ENCODE data around the gene ESRRB.
A peak's percentile ranks its signal among the peaks of the same experiment; 100 is the strongest.

ESRRB gene

DNA sequence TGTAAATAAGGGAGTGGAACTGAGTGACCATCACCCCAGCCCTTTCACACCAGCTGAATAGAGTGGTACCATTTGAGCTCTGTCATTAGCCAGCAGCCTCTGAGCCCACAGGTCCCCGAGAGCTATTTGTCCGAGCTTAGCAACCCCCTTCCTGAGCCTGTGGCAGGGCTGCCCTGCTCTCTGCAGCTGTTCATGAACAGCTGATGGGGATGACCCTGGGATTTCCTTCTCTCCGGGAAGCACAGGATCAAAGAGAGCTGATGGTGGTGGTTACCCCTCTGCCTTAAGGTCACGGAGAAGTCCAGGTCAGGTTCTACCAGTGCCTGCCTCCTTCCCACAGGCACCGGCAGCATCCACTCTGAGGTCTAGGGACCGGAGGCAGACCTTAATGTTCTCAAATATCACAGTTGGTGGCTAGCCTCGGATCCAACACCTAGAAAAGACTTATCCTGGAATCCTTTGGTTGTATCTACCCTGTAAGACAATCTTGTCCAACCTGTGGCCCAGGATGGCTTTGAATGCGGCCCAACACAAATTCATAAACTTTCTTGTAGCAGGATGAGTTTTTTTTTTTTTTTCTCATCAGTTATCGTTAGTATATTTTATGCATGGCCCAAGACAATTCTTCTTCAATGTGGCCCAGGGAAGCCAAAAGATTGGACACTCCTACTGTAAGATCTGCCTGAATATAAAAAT lies 81.1 kb downstream of the ESRRB start:
- no peak for DNase-seq

DNA sequence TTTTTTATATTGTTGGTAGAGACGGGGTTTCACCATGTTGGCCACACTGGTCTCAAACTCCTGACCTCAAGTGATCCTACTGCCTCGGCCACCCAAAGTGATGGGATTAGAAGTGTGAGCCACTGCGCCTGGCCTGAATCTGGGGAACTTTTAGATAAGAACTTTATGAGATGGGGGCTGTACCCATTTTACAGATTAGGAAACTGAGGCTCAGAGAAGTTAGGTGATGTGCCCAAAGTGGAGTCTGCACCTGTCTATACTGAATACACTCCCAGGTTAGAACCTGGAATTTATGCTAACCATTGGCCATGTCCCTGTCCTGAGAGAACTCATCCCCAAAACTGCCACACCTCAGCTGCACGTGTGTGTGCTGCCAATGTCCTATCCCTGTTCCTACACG lies 81.9 kb downstream of the ESRRB start:
- DNase-seq: no peak

DNA sequence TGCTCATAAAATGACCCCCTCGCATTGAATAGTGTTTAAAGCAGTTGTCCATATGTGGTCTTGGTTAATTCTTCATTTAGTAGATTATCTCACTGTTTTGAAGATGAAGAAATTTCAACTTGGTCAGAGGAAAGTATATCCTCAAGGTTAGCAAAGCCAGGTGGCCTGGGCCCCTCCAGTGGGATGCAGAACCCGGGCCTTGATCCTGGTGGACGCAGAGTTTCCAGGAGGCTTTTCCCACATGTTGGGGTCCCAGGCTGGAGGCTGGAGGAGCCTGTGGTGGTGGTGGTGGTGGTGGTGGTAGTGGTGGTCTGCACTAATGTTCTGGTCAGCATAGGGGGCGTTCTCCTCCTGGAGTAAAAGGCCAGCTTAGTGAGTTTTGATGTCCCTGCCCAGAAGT lies 85.9 kb downstream of the ESRRB start:
- DNase-seq: no peak

DNA sequence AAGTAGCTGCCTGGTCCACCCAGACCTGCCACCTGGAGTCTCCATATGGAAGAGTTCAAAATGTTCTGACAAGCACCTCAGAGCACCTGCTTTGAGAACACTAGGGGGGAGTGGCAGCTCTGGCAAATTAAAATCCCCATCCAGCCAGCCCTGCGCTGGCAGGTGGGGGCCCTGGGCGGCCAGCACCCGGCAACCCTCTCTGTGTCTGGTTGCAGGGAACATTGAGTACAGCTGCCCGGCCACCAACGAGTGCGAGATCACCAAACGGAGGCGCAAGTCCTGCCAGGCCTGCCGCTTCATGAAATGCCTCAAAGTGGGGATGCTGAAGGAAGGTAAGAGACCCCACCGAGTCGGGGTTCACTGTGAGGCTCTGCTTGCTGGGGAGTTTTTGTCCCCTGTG lies 86.4 kb downstream of the ESRRB start:
- no peak for DNase-seq

DNA sequence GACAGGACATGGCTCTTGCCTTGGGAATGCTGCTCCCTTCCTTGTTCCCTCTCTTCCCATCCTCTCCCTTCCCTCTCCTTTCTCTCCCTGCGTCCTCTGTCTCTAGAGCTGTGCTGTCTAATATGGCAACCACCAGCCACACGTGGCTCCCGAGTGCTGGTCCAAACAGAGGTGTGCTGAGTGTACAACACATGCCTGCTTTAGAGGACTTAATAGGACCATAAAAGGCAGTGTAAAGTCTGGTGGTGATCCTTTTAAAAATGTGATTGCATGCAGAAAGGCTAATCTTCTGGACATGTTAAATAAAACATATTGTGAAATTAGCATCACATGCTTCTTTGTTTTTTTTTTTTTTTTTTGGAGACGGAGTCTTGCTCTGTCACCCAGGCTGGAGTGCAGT lies 87.2 kb downstream of the ESRRB start:
- DNase-seq: no peak

DNA sequence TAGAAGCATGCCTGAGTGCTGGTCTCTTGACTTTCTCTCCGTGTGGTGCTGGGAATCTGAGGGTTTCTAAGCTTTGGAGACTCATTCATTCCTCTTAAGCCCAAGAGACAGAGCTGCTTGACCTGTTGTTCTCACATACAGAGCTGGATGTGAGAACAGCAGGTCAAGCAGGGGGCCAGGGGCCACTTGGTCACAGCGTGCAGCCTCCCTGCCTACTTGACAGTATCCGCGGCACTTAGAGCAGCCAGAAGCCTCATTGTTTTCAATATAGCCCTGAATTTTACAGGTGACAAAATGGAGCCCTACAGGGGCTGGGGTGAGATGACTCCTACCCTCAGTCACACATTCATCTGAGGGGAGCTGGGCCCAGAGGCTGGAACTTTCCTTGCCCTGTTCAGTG lies 88.9 kb downstream of the ESRRB start:
- DNase-seq: no peak

DNA sequence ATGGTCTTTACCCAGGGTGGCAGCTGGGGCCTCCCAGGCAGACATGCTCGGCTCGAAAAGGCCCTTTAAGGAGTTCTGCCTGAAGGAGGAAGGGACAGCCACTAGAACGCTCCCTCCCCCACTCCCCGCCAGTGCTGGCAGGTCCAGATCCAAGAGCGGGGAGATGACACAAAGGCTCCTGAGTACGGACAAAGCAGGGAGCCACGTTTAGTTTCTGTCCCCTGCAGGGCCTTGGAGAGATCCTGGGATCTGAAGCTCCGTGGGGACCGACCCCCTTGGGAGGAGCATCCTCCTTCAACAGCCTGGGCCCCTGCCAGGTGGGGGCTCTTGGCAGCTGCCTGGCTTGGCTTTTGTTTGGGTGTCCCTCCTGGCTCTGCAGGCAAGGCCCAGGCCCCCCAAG lies 89.7 kb downstream of the ESRRB start:
- DNase-seq: no peak

DNA sequence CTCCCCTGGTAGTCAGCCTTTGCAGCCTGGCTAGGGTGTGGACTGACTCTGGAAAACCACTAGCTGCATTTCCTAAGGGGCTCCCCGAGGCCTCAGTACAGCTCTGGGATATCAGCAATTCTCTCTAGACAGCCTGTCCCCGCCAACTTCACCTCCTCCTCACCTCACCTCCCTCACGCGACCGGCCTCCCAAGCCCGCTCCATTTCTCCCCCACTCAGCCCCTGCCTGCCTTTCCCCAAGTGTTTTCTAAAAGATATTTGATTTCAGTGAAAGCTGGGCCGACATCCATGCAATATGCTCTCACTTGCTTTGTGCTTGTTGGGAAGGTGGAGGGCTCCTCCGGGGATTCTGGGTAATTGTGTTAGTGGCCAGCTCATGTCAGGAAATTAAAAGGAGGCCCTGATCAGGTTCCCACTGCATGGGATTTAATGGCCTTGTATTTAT lies 91.8 kb downstream of the ESRRB start:
- DNase-seq: no peak

DNA sequence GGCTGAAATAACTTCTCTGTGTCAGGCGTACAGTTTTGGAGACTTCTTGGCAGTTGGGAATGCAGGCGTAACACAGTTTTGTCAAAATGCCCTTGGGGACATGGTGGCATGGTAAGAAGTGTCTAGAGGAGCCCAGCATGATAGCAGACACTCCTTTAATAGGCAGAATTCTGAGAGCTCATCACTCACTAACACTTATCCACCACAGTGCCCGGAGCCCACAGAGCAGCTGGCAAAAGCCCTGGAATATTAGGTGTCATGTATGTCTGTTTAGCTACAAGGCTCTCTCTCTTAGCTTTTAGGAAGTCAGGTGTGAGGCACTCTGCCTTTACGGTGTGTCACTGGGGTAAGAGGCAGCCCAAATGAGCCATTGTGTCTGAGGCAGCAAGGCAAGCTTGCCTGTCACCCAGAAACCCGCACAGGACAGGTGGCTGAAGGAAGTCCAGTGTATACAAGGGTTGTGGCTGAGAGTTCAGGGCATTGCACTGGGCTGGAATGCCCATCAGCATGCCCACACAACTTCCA lies 96.3 kb downstream of the ESRRB start:
- DNase-seq: no peak

DNA sequence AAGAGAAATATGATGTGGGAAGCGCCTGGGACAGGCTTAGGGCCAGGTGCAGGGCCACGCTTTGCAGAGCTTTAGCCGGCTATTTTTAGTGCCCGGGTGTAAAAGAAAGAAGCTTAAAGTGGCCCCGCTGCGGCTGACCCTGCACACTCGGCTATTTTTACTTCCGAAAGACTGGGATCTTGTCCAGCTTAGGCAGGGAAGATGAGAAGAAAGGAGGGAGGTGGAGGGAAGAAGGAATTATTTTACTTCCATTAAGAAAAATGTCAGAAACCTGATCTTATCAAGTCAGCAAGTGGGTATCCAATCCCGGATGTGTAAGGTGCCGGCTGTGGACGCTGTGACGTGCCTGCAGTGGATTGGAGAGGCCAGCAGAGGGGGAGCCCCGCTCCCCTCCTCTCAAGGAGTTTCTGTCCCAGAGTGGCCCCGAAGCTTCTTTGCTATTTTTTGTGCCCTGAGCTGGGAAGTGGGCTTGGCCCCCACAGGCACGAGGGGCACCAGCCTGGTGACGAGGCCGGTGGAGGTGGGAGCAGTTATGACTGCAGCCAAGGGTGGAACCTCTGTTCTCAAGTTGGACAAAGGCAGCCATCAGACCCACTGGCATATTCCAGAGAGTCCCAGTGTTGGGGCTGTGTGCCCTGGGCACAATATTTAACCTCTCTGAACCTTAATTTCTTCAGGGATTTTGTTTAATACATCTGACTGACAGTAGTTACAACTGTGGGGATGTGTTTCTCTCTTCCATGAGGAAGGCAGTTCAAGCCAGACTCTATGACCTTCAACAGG lies 97.7 kb downstream of the ESRRB start:
- DNase-seq: peak; percentile 58

DNA sequence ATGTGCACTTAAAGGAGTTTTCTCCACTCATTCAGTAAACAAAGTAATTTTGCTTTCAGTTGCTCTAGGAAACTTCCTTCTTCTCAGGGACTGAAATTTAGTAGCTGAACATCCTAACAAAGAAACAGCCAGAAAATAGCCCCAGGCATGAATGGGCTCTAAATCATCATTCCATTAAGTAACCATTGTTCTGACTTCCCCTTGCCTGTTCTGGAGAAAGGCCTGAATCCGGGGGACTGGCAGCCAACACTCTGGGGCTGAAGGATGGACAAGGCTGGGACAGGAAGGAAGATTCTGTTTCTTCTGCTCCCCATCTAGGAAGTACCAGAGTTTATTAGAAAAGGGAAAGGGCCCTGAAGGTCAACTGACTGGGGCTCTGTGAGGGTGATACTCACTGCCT lies 104.5 kb downstream of the ESRRB start:
- no peak for DNase-seq

DNA sequence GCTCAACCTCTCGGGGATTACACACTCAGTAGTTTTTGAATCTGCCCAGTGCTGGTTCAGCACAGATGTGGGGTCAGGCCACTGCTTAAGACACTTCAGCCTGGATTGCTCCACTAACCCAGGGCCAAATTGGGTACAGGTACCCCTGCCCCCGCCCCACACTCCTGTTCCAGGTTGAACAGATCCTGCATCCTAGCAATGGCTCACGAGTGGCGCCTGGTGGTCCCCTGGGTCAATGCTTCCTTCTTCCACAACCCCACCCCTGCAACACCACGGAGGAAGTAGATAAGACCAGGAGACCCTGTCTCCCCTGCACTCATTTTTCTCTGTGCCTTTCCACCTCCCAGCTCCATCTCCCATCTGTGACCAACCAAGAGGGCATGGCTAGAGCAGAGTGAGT lies 108.4 kb downstream of the ESRRB start:
- no peak for DNase-seq

DNA sequence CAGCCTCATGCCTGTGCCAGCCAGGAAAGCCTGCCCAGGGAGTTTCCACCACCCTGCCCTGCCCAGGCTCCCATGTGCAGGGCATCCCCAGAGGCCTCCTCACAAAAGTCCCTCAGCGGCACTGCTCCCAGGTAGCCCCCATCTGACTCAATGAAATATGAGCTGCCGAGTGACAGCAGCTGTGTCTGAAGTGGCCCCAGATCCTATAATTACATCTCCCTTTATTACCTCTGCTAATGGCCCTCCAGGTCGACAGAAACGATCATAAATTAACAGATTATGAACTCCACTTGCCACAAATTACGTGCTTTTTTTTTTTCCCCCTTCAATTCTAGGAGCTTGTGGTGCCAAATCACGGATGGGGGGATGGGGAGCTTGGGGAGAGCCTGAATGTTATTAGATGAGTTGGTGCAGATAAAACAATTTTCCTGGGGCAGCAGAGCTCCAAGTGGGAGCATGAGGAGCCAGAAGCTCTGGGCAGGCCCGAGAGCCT lies 110.4 kb downstream of the ESRRB start:
- DNase-seq: peak; percentile 34

DNA sequence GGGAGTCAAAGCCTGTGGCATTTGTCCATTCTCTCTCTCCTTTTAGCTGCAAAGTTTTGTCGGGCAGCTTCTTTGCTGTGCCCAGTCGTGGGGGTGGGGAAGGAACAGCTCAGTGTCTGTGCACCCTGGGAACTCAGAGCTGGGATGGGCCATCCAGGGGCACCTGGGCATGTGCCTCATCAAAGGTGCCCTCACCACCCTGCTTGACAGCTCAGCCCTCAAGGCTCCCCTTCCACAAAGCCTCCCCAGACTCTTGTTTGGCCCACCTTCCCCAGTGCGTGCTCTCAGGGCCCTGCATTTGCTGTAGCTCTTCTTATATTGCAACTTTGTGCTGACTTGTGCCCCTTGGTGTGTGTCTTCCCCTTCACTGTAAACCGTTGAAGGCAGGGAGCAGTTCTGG lies 112.6 kb downstream of the ESRRB start:
- DNase-seq: no peak

DNA sequence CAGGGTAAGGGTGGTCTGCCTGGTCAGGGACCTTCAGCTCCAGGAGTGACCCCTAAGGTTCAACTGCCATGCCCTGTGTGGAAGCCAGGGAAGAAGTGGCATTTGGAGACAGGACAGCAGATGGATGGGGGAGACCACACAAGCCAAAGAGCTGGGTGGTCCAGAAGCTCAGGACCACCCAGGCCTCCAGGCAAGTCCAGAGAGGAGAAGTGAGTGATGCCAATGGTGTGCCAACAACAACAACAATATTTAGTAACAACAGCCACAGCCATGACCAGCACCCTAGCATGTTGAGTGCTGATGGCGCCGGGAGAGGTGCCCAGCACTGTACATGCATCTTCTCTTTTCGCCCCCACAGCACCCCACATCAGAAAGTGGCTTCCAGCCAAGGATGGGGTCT lies 113.7 kb downstream of the ESRRB start:
- no peak for DNase-seq

DNA sequence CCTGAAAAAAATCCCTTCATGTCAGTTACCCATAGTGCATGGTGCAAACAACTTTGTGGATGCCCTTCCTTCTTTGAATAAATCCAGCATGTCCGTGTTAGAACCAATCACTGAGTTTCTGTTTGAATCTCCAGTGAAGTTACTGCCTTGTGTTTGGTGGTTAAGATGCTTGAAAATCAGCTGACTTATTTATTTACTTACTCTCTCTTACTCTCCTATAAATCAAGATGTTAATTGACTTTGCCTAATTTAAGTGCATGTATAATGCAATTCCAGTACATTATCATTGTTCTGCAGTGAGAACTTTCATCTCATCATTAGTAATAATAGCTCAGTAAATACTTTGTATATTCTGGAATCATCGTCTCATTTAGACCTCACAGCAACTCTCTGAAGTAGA lies 114.2 kb downstream of the ESRRB start:
- DNase-seq: no peak

DNA sequence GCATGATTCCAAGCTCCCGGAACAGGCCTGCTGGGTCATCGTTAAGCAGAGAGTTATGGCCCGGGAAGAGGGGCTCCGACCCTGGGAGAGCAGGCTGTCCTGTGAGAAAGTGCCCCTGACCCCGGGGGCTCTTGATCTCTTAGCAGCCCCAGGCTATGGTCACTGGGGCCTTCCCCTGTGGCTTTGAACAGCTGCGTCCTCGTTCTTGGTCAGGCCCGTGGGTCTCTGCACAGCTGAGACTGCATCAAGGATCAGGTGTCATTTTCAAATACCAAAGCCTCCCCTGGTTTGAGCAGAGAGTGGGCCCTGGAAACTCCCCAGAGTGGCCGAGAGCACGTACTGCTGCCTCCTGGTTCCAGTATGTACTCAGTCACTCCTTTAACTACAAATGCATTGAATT lies 114.8 kb downstream of the ESRRB start:
- DNase-seq: no peak

DNA sequence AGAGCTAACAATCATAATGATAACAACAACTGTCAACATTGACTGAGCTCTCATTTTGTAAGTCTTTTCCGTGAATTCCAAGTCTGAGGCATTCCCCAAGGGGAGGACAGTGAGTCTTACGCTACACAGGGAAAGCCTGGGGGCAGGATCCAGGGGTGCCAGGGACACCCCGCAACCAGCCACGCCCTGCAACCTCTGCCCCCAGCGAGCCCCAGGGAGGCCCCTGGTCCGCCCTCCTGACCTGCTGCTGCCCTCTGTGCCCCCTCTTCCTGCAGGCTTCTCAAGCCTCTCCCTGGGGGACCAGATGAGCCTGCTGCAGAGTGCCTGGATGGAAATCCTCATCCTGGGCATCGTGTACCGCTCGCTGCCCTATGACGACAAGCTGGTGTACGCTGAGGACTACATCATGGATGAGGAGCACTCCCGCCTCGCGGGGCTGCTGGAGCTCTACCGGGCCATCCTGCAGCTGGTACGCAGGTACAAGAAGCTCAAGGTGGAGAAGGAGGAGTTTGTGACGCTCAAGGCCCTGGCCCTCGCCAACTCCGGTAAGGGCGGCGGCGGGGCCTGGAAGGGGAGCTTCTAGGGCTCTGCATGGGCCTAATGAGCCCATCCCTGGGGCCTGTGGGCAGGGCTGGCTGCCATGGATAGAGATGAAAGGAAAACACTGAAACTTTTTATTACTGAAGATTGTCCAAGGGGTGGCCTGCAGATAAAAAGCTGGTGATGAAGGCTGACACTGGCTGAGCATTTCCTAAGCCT lies 115.4 kb downstream of the ESRRB start:
- no peak for DNase-seq

DNA sequence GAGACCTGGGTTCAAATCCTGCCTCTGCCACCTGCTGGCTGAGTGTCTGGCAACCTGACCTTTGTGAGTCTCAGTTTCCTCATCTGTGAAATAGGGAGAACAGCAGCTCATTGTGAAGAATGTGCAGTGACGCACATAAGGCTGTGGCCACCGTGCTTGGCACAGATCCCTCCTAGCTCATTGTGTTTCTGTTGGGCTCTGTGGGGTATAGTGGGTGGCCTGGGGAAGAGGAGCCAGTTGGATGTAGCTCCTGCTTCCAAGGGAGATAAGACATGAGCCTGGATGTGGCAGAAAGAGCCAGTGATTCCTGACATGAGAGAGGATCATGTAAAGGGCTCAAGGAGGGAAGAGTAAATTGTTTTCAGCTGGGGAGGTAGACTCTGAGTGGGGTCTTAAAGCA lies 120.0 kb downstream of the ESRRB start:
- no peak for DNase-seq

DNA sequence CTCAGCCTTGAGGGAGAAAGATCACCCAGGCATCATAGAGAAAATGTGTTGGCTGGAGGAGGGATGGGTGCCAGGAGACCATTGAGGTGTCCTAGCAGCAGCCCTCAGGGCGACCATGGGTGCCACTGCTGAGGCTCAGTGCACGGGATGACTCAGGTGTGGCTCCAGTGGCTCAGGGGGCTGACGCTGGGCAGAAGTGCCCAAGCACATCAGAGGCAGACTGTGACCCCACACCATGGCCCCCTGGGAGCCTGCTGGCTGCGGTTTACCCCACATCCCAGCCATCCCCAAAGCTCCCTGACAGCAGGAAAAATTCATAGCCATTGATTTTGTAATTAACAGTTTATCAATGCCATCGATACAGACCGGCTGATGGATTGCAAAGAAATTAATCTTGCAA lies 120.7 kb downstream of the ESRRB start:
- no peak for DNase-seq

DNA sequence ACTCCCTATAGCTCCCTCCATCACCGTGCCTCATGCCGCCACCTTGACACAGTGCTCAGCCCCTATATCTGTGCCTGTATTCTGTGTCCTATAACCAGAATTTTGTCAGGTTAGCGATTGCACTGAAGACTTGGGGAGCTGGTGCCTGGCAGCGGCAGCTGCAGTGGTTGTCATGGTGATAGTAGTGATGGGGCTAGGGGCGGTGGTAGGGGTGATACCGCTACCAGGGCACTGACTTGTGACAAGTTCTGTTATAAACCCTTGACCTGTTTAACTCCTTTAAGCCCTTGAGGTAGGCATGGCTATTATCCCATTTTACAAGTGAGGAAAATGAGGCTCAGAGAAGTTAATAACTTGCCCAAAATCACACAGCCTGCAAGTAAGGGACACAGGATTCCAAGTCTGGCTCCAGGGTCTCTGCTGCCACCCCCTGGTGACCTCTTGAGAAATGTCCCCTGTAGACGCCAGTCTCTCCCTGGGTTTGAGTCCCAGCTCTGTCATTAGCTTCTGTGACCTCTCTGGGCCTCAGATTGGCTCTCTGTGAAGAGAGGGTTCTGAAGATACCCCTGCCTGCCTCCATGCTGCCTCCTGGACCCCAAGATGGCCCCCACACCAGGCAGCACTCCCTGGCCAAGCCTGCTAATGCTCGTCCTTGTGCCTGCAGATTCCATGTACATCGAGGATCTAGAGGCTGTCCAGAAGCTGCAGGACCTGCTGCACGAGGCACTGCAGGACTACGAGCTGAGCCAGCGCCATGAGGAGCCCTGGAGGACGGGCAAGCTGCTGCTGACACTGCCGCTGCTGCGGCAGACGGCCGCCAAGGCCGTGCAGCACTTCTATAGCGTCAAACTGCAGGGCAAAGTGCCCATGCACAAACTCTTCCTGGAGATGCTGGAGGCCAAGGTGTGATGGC lies 121.9 kb downstream of the ESRRB start:
- DNase-seq: peak; percentile 35

DNA sequence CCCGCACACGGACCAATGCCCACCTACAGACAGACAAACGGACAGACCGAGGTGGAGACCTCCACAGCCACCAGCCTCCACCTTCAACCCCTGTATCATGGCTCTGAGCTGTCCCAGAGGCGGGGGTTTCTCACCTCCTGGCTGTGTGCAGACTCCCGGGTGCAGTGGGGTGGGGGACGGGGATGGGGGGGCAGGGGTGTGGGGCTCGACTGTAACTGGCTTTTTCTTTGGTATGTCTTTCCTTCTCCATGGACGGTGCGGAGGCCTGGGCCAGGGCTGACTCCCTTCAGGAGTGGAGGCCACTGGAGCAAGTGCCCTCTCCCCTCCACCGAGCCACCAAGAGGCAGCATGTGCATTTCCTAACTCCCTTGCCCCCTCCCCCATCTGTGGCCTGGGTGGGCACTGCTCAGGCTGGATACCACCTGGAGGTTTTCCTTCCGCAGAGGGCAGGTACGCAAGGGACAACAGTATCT lies 122.6 kb downstream of the ESRRB start:
- DNase-seq: no peak

All from DMS53 (cell line).